GM19193 (cell line): ENCODE data around the gene GUCY2F.

Source experiments
- POLR2A ChIP-seq: IDR thresholded peaks from 4 replicates; pipeline ENCODE4 v1.6.1; 2011; ENCODE audit not compliant: insufficient read depth, insufficient read length; ENCODE audit errors: extremely low read depth

GUCY2F gene

DNA sequence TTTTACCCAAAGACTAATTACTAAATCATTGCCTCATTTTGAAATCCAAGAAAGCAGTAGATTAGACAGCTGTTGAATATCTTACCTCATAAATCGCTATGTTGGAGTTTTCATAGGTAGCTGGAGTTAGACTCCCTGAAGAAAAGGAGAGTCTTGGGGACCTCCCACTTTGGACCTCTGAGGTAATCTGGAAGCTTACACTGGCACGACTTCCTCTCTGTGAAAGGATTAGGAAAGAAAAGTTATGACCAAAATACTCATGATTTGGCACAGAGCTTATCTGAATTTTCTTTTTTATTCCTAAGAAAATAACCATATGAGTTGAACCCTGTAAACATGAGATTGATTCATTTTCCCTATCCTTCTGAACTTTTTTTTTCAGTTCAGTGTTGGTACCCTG, 40.6 kb downstream of the GUCY2F start:
- no peak for TF ChIP-seq POLR2A

DNA sequence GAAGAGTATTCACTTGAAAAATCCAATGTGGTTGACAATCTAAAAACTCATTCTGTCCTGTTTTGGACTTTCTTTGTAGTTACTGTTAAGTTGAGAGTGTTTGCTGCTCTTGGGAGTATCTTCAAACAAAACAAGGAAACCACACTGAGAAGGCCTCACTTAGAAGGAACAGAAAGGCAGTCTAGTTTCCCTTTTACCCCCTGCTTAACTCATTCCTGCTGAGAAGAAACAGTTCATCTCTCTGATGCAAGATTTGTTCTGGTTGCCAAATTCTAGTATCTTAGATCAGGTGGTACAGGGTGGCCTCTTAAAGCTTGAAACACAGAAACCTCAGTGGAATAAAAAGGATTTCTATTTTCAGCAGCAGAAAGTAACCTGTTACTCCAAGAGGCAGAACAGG, 41.4 kb downstream of the GUCY2F start:
- TF ChIP-seq POLR2A: no peak

DNA sequence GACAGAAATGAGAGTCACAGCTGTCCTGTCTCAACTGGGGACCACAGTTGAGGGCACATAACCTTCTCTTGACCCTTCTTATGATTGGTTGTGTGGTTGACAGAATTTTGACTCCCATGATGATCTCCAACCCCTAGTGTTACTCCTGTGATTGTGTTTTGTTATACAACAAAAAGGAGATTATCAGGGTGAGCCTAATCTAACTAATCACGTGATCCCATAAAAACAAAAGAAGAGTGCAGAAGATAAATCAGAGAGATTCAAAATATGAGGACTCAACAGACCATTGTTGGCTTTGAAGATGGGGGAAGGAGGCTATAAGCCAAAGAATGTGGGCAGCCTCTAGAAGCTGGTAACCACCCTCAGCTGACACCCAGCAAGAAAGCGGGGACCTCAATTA, 72.7 kb downstream of the GUCY2F start:
- no peak for TF ChIP-seq POLR2A

DNA sequence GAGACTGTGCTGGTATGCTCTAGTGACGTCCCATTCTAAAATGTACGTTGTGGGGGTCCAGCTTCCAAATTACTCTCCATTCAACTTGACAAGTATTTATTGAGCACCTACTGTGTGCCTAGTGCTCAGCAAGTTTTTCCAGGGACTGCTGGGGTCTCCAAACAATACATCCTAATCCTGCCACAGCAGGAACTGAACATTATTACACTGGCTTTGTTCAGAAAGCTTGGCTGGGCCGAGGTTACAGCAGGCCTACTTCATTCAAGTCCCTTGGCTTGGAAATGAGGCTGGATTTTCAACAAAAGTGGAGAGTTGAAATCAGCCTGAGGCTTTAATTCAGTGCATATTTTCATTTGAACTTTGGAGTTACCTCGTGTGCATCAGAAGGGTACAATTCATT, 78.0 kb downstream of the GUCY2F start:
- no peak for TF ChIP-seq POLR2A

DNA sequence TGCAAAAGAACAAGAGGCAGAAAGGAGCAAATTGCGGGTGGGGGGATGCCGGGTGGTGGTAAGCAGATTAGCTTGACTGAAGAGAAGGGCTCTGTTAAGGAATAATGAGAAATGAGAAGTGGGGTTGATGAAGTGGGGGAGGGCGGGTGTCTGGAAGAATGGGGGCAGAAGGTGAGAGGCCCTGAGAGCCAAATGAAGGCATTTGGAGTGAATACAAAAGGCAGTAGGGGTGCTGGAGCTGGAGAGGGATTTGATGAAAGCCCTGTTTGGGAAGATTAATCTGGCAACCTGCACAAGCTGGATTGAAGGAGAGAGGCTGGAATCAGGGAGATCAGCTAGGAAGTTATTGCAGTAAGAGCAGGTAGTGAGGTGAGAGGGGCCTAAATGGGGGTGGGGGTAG, 82.1 kb downstream of the GUCY2F start:
- TF ChIP-seq POLR2A: no peak

DNA sequence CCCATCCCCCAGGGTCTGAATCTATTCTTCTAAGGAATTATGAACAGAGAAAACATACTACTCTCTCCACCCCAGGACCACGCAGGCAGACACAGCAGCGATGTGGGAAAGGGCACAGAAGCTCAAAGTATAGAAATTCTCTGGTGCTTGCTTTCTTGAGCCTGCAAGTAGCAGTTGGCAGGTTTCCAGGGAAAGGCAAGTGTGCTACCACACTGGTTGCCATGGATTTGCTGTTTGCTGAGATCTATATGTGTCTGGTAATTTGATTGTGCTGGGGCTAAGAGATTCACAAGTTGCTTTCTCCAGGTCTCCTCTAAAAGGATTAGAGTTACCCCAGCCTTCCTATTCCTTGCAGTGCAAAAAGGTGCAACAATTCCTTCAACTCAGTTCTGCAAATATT, 83.1 kb downstream of the GUCY2F start:
- TF ChIP-seq POLR2A: no peak

DNA sequence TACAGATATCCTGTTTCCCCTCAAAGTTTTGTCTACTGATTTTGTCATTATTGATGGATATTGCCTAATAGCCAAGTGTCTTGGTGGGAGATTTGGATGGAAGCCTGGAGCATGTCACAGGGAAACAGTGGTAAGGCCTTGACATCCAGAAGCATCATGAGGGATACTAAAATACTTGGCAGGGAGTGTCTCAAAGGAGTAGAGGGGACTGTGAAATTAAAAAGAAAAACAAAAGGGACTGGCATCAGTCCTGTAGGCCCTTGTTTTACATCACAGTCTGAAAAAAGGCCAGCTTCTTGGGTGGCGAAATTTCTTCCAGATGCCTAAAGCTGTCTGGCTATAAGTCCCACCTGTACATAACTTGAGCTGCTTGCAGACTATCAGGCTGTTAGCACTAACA, 83.8 kb downstream of the GUCY2F start:
- TF ChIP-seq POLR2A: no peak

DNA sequence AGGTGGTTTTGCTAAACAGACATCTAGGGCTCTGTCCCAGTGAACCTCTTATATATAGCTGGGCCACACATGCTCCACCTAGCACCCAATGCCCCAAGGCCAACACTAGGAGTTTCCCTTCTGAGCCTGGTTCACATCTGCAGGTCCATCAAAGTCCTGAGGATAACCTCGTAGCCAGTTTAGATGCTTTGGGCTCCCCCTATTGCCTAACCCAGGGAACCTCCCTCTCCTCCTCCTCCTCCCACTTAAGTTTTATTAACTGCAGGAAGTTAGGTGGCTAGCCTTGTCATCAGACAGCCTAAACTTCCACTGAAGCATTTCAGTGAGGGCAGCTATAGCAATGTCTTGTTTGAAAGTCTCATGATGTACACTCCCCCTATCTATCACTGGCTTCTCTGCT, 88.0 kb downstream of the GUCY2F start:
- no peak for TF ChIP-seq POLR2A

DNA sequence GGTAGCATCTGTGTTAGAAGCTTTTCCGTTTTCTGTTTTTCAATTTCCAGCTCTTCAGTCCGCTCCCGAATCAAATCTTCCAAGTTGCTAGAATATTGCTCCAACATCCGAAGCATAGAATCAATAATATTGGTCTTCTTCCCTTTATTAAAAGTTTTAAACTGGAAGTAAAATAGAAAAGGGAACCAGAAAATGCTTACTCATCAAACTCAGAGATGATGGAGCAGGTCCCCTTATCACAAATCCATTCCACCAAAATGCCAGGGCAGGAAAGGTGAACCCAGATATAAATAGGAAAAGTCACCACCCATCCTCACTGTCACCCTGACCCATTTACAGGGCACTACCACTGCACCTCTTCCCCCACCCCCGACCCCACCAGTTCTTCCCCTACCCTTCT, 89.0 kb downstream of the GUCY2F start:
- TF ChIP-seq POLR2A: no peak

DNA sequence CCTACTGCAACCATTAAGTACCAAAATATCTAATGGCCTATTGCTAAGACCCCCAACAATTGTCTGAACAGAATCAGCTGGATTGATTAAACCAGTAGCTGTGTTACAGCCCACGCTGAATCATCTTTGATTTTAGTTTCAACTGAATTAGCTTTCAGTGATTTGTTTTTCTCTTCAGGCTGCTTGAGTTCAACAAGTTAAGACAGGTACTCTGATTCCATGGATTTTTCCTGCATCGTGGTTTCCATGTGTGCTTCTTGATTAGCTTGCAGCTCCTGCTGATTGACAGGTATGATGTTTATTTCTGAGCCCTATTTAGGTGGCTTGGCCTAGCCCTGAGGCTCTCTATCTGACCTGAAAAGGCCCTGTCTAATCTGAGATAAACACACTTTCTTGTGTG, 91.3 kb downstream of the GUCY2F start:
- TF ChIP-seq POLR2A: no peak

DNA sequence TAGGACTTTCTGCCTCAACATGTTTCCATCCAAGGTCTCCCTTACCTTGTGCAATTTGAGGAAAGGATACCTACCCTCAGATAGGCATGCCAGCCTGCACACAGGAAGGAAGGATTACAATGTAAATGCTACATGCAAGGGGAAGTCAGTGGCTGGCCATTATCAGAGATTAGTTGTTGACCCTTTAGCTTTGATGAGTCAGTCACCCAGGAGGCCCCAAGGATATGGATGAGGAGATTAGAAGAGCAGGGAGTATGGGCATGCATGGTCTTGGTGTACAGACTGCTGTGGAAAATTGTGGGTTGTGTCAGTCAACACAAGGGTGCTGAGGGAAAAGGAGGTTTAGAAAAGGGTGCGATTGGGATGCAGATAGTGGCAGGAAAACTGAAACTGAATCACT, 92.0 kb downstream of the GUCY2F start:
- no peak for TF ChIP-seq POLR2A

DNA sequence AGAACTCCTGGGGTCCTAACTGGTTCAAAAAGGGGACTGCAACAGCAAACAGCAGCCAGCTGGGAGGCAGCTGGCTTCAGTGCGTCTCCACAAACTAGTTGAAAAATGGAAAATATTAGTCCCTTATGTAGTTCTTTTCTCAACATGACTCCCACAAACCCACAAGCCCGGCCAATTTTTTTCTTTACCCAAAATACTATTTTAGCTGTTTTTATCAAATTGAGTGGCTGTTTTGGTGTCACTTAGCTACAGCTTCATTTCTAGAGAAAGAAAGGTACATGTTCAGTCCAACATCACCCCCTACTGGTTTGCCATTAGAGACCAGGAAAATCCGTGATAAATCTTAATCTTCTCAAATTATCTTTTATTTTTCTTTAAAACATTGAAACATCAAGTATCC, 97.2 kb downstream of the GUCY2F start:
- no peak for TF ChIP-seq POLR2A

DNA sequence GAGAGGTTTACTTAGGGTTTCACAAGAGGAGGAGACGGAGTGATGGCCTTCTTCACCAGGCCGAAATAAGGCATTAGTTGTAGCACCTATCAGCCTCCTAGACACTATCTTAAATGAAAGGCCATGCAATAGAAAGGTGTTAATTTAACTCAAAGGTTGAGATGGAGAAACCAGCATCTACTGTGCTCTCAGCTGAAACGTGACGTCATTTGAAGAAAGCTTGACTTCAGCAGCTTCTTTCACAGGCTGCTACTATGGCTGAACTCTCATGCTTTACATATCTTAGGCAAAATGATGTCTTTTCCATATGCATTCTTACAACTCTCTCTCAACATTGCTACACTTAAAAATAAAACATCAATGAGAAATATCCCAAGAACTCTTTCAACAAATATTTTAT, 99.6 kb downstream of the GUCY2F start:
- no peak for TF ChIP-seq POLR2A

DNA sequence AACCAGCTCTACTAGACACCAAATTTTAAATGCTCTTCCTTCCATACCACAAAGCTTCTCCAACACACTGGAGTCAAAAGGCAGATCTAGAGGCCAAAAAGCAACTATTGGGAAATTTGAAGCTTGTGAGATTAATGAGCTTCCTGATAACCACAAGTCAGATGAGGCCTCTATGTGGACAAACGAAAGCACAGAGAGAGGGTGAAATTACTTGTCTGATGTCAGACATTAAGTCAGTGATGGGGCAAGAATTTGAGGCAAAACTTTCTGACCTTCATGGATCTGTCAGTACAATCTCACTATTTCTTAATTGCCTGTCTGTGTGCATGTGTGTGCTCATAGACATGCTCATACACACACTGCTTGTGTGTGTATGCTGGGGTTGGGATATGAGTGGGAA, 103.6 kb downstream of the GUCY2F start:
- no peak for TF ChIP-seq POLR2A

DNA sequence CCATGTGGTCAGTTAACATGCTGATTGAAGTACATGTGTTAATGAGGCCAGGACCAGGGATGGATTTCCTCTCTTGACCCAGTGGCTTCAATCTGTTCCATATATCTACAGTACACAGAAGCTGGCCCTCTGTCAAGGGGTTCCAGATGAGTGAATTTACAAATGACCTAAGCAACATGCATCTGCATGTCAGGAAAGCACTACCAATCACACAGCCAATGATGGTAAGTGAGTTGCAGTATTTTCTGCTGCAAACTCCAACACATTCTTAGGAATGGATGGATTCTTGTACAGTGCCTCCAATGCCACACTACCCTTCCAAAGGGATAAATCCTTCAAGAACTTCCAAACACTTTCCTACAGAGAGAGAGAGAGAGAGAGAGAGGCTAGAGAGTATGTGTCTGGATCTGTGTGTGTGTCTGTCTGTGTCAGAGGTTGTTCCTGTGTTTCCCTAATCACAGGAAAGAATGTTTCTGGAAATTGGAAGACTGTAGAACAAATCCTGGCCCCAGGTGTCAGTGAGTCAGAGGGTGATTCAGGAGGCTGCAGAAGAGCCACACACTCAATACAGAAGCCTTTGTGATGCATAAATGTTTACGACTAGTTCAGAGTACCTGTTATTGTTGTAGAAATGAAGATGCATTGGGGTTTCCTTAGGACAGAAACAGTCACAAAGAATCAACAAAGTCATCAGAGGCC, 107.5 kb downstream of the GUCY2F start:
- no peak for TF ChIP-seq POLR2A

DNA sequence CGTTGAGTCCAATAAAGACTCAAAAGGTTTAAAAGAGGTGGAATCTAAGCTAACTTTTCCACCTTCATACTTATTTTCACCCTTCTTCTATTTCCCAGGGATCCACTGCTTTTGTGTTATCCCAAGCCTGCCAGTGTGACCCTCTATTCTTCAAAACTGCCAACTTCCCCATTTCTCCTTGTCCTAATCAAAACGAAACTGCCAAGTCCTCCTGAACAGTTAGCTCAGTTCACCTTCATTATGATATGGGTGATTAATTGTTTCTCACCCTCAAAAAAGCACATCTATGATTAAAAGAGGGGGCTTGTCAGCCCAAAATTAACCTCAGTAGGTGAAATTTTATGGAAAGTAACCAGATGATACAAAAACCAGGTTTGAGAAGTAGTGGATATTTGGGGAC, 108.4 kb downstream of the GUCY2F start:
- no peak for TF ChIP-seq POLR2A

DNA sequence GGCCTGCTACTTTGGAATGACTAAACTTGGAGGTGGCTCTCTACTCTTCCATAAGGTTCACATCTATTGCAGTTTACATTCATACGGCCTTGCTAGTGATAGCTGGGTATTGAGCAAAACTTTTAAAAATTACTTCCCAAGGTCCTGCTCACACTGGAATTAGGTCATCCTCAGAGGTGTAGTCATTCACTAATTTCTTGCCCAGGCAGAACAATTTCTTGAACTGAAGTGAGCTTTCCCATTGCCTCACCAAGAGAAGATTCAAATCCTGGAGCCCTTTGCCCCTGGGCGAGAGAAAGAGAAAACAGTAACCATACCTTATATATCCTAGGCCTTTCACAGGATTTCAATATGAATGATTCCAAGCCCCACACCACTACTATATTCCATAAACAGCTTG, 109.2 kb downstream of the GUCY2F start:
- TF ChIP-seq POLR2A: no peak
